Measurements from ENCODE around the gene OTOG. TPM values are rescaled to one million over a fixed set of nuclear protein-coding genes. Genes with fewer than 3 reads are reported as not detected.

OTOG gene
- total RNA-seq, 2 donors from 2014 or later: not detected

GRCh38 chr11:17504330-17505107, 42.5 kb upstream of the OTOG start:
- Histone ChIP-seq H3K9me3 (no peaks in the 10 kb centered on the region), H3K36me3 (no peaks in the 10 kb centered on the region), H3K4me3 (no peak overlapping the region), H3K9ac (ENCODE audit: low read depth in 2 of 2, low read length in 2 of 2) (no peak overlapping the region), H3K27ac (no peak overlapping the region), H3K4me1 (no peaks in the 10 kb centered on the region), H3K27me3 (no peaks in the 10 kb centered on the region)
- intact Hi-C loops (cut with DNase I): loop anchor here (2.0 to 10.0 kb wide), 2 partner anchors 120 to 270 kb away; no protein-coding TSS in a partner anchor
- DNase-seq: peak; percentile 76
- TF ChIP-seq CTCF (IDR thresholded peaks at IDR 0.05): peak; percentile 95

GRCh38 chr11:17505146-17505545, 41.9 kb upstream of the OTOG start:
- intact Hi-C loops (cut with DNase I): loop anchor here (2.0 to 10.0 kb wide), 2 partner anchors 120 to 270 kb away; no protein-coding TSS in a partner anchor
- no peaks in the 10 kb centered on the region for H3K9me3 ChIP-seq
- H3K4me3 ChIP-seq: no peak overlapping the region
- TF ChIP-seq CTCF (IDR thresholded peaks at IDR 0.05): no peak
- no peaks in the 10 kb centered on the region for H3K27me3 ChIP-seq
- no peak overlapping the region for H3K9ac ChIP-seq (ENCODE audit: low read depth in 2 of 2, low read length in 2 of 2)
- H3K27ac ChIP-seq: no peak overlapping the region
- H3K4me1 ChIP-seq: no peaks in the 10 kb centered on the region
- DNase-seq: no peak
- H3K36me3 ChIP-seq: no peaks in the 10 kb centered on the region

DNA sequence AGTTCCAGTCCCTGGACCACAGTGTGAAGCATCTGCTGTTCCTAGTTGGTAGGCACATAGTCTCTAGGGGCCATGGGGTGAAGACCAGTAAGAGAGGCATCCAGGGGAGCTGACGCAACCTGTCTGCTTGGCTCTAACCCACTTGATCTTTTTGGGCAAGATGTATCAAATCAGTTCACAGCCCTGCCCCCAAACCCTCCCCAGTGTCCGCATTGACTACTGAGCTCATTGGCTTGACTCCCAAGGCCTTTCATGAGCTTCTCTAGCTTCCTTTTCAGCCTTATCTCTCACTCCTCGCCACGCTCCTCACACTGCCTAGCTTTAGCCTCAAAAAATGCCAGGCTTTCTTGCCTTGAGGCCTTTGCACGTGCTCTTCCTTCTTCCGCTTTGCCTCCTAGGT, 40.7 kb upstream of the OTOG start:
- Histone ChIP-seq H3K4me1 (no peaks in the 10 kb centered on the region), H3K4me3 (no peak overlapping the region), H3K9ac (ENCODE audit: low read depth in 2 of 2, low read length in 2 of 2) (no peak overlapping the region), H3K27me3 (no peaks in the 10 kb centered on the region), H3K36me3 (no peaks in the 10 kb centered on the region), H3K27ac (no peak overlapping the region), H3K9me3 (no peaks in the 10 kb centered on the region)
- TF ChIP-seq CTCF (IDR thresholded peaks at IDR 0.05): no peak
- DNase-seq: no peak
- intact Hi-C loops (cut with DNase I): loop anchor here (10.0 kb wide), 1 partner anchor 272 kb away; no protein-coding TSS in a partner anchor

DNA sequence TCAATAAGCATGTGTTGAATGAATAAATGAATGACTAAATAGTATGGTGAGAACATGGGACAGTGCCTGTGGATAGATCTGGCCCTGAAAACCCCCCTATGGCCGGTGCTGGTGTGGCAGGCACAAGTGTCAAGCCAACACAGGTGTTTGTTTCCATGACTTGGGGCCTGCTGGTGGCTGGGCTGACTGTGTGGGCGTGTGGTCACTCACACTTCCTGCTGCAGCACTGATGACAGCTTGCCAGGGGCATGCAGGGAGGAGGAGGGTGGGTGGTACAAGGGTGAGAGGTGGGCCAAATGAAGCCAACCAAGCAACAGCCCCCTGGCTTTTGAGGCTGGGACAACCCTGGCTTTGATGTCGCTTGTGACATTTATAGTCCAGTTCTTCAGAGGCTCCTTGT, 40.1 kb upstream of the OTOG start:
- Histone ChIP-seq H3K36me3 (no peaks in the 10 kb centered on the region), H3K4me3 (no peak overlapping the region), H3K9me3 (no peaks in the 10 kb centered on the region), H3K9ac (ENCODE audit: low read depth in 2 of 2, low read length in 2 of 2) (no peak overlapping the region), H3K27me3 (no peaks in the 10 kb centered on the region), H3K4me1 (no peaks in the 10 kb centered on the region), H3K27ac (no peak overlapping the region)
- DNase-seq: no peak
- no peak for TF ChIP-seq CTCF (IDR thresholded peaks at IDR 0.05)
- intact Hi-C loops (cut with DNase I): loop anchor here (10.0 kb wide), 1 partner anchor 272 kb away; no protein-coding TSS in a partner anchor

- Histone ChIP-seq H3K9me3 (no peaks in the 10 kb centered on the region), H3K27ac (no peak overlapping the region), H3K9ac (ENCODE audit: low read depth in 2 of 2, low read length in 2 of 2) (no peak overlapping the region), H3K4me3 (no peak overlapping the region), H3K4me1 (no peaks in the 10 kb centered on the region), H3K27me3 (no peaks in the 10 kb centered on the region), H3K36me3 (no peaks in the 10 kb centered on the region)
- DNase-seq: no peak
- intact Hi-C loops (cut with DNase I): loop anchor here (10.0 kb wide), 1 partner anchor 273 kb away; no protein-coding TSS in a partner anchor
- TF ChIP-seq CTCF (IDR thresholded peaks at IDR 0.05): no peak
These were observed 39.3 kb upstream of the OTOG start for GRCh38 chr11:17507773-17508172.

Measured in colonic mucosa (tissue), 4 donors.